ENCODE data around the gene KCNQ1. TPM values are rescaled to one million over a fixed set of nuclear protein-coding genes. Genes with fewer than 3 reads are reported as not detected.

KCNQ1 gene
- total and polyA plus RNA-seq, 12 donors = 11.0 to 447 (median 320) TPM

DNA sequence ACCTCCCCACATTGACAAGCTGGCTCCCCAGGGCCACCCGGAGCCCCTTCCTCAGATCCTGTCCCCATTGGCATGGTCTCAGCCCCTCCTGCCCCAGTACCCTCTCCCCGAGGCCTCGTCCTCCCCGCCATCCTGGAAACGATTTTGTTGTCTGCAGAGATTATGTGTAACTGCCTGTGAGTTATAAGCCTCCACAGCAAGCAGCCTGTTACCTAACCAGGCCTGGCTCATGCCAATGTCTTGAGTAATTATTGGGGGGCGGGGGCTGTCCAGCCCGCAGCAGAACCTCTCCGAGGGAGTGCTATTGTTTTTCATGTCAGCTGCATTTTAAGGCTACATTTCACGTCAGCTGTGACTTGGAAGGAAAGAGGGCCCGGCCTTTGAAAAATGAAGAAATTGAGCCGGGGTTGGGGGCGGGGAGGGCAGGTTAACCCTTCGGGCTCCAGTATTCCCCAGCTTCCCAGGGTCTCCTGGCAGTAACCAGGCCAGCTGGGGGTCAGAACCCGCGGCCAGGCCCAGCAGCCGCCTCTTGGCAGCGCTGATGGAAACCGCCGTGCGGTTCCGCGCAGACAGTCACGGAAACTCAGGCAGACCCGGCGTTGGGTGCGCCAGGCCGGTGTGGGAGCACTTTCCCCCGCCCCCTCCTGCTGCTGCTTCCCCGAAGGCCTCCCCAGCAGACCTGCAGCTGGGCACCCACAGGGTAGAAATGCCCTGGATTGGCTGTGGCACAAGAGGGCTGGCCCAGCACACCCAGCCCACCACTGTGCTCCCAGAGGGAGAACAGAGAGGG lies 381.3 kb downstream of the KCNQ1 start:
- DNase-seq = peak; percentile 44 to 88 (median 73)
- Histone ChIP-seq H3K9me3 (replicated peaks in 1 of 3) (no peaks in the 10 kb centered on the region), H3K4me1 (replicated peaks in 1 of 2) (peaks cover 14 to 36% of the 10 kb centered on the region in 2 donors), H3K27me3 (no peaks in the 10 kb centered on the region), H3K27ac (peak overlapping the region in 4 of 5 donors; percentile 65 to 97 (median 81)), H3K4me3 (no peak overlapping the region), H3K36me3 (replicated peaks in 1 of 2) (no peaks in the 10 kb centered on the region)
- WGBS, 4 donors = 32 to 55% (median 42%) methylated on average over 13 to 29 of the region's 29 CpGs
- no peak for TF ChIP-seq POLR2A (IDR thresholded peaks at IDR 0.05)
- TF ChIP-seq, protein P1, sequence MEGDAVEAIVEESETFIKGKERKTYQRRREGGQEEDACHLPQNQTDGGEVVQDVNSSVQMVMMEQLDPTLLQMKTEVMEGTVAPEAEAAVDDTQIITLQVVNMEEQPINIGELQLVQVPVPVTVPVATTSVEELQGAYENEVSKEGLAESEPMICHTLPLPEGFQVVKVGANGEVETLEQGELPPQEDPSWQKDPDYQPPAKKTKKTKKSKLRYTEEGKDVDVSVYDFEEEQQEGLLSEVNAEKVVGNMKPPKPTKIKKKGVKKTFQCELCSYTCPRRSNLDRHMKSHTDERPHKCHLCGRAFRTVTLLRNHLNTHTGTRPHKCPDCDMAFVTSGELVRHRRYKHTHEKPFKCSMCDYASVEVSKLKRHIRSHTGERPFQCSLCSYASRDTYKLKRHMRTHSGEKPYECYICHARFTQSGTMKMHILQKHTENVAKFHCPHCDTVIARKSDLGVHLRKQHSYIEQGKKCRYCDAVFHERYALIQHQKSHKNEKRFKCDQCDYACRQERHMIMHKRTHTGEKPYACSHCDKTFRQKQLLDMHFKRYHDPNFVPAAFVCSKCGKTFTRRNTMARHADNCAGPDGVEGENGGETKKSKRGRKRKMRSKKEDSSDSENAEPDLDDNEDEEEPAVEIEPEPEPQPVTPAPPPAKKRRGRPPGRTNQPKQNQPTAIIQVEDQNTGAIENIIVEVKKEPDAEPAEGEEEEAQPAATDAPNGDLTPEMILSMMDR (IDR thresholded peaks at IDR 0.05) = no peak
- intact Hi-C loops (cut with DNase I) = no loop called here

DNA sequence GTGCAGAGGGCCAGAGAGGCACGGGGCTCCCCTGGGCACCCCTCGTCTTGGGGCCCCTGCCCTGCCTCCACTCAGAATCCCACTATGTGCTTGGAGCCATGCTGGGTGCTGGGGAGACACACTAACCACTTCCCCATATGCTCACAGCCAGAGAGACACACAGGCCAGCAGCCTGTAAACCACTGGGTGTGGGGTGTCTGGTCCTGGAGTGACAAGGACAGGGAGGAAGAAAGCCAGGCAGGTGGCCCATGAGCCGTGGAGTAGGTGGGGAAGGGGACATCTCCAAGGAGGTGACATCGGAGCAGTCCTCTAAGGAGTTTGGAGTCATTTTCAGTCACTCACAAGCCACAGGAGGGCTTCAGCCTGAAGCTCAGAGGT lies 381.9 kb downstream of the KCNQ1 start:
- intact Hi-C loops (cut with DNase I) = no loop called here
- no peak for DNase-seq
- Histone ChIP-seq H3K27ac (peak overlapping the region in 4 of 5 donors; percentile 65 to 97 (median 81)), H3K9me3 (replicated peaks in 1 of 3) (no peaks in the 10 kb centered on the region), H3K4me3 (no peak overlapping the region), H3K36me3 (replicated peaks in 1 of 2) (no peaks in the 10 kb centered on the region), H3K4me1 (replicated peaks in 1 of 2) (peaks cover 14 to 36% of the 10 kb centered on the region in 2 donors), H3K27me3 (no peaks in the 10 kb centered on the region)
- TF ChIP-seq, protein P1 (IDR thresholded peaks at IDR 0.05) = no peak
- no peak for TF ChIP-seq POLR2A (IDR thresholded peaks at IDR 0.05)
- WGBS, 4 donors = 50 to 81% (median 66%) methylated on average over 2 to 4 of the region's 4 CpGs

DNA sequence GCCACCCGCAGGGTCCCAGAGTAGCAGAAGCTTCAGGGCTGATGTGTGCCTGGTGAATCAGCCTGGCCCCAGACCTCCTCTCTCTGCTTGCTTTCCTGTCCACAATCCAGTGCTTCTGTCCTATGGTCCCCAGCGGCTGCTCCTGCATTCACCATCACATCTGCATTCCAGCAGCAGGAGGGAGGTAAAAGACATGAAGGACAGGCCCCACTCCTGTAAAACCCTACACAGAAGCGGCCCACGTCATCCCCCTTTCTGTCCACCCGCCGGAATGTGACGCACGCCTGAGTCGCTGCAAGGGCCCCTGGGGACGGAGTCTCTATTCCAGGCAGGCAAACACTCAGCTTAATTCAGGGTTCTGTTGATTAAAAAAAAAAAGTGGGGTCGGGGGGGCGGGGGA lies 382.4 kb downstream of the KCNQ1 start:
- Histone ChIP-seq H3K4me3 (no peak overlapping the region), H3K4me1 (replicated peaks in 1 of 2) (peaks cover 14 to 36% of the 10 kb centered on the region in 2 donors), H3K36me3 (replicated peaks in 1 of 2) (no peaks in the 10 kb centered on the region), H3K9me3 (replicated peaks in 1 of 3) (no peaks in the 10 kb centered on the region), H3K27me3 (no peaks in the 10 kb centered on the region), H3K27ac (peak overlapping the region in 2 of 5 donors; percentile 85 to 97)
- no peak for DNase-seq
- intact Hi-C loops (cut with DNase I) = no loop called here
- WGBS, 4 donors = 95 to 96% (median 95%) methylated on average over 12 of the region's 12 CpGs
- no peak for TF ChIP-seq POLR2A (IDR thresholded peaks at IDR 0.05)

DNA sequence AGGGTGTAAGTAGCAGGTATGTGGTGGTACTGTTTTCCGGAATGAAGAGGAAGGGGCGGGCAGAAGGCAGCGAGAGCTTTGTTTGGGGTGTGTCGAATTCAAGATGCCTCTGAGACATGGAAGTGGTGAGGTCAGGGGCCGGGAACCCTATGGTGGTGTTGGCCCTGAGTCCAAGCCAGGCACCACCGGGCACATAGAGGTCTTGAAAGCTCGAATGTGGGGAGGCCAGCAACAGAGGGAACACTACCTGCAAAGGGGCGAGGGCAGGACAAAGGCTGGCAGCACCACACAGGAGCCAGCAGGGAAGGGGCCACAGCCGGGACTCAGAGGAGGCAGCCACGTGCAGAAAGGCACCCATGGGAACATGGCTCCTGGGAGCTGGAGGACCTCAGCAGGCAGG lies 383.0 kb downstream of the KCNQ1 start:
- no peak for DNase-seq
- TF ChIP-seq, protein P1 (IDR thresholded peaks at IDR 0.05) = no peak
- TF ChIP-seq POLR2A (IDR thresholded peaks at IDR 0.05) = no peak
- H3K27ac ChIP-seq = no peak overlapping the region
- WGBS, 4 donors = 79 to 91% (median 86%) methylated on average over 7 to 10 of the region's 10 CpGs
- no peaks in the 10 kb centered on the region for H3K9me3 ChIP-seq (replicated peaks in 1 of 3)
- intact Hi-C loops (cut with DNase I) = no loop called here
- H3K36me3 ChIP-seq (replicated peaks in 1 of 2) = no peaks in the 10 kb centered on the region
- no peak overlapping the region for H3K4me3 ChIP-seq
- peaks cover 14 to 36% of the 10 kb centered on the region in 2 donors for H3K4me1 ChIP-seq (replicated peaks in 1 of 2)
- no peaks in the 10 kb centered on the region for H3K27me3 ChIP-seq

Measured in adrenal gland (tissue), 12 donors.